Astrocyte of the spinal cord (primary cell): ENCODE data around the gene CRISPLD2.

Source experiments
- DNase-seq: peaks from one replicate; pipeline ENCODE4 v3.0.0; 2011; ENCODE audit warnings: low read depth, low spot score
- H3K4me3 ChIP-seq: 2 replicates; pipeline ENCODE4 v1.5.1; 2011; ENCODE audit warnings: low read depth, mild to moderate bottlenecking, low read length, moderate library complexity
- CTCF ChIP-seq: IDR thresholded peaks from 2 replicates; pipeline ENCODE4 v1.5.1; 2012; ENCODE audit warnings: low read depth, mild to moderate bottlenecking, low read length, inconsistent platforms
- in situ Hi-C: cut with HindIII; loops from 2 replicates; pipeline ENCODE4 v1.10.0; 2017; ENCODE audit warnings: low sequenced_read_pairs

Gene CRISPLD2

GRCh38 chr16:84886497-84887090 is 66.8 kb downstream of the CRISPLD2 start:
- no peak overlapping the region for H3K4me3 ChIP-seq
- no peak for TF ChIP-seq CTCF
- in situ Hi-C loops: no loop called here
- no peak for DNase-seq

GRCh38 chr16:84887207-84887606 is 67.4 kb downstream of the CRISPLD2 start:
- TF ChIP-seq CTCF: no peak
- in situ Hi-C loops: no loop called here
- no peak for DNase-seq
- no peak overlapping the region for H3K4me3 ChIP-seq

GRCh38 chr16:84888450-84888849 is 68.7 kb downstream of the CRISPLD2 start:
- TF ChIP-seq CTCF: no peak
- in situ Hi-C loops: no loop called here
- H3K4me3 ChIP-seq: no peak overlapping the region
- no peak for DNase-seq

- DNase-seq: no peak
- H3K4me3 ChIP-seq: no peak overlapping the region
- in situ Hi-C loops: no loop called here
- no peak for TF ChIP-seq CTCF
Measured at GRCh38 chr16:84889066-84889465, 69.3 kb downstream of the CRISPLD2 start.

GRCh38 chr16:84890427-84890826 is 70.6 kb downstream of the CRISPLD2 start:
- in situ Hi-C loops: no loop called here
- TF ChIP-seq CTCF: no peak
- no peak for DNase-seq

GRCh38 chr16:84891149-84891795 is 71.5 kb downstream of the CRISPLD2 start:
- no peak for DNase-seq
- in situ Hi-C loops: no loop called here
- no peak overlapping the region for H3K4me3 ChIP-seq
- TF ChIP-seq CTCF: no peak

More at GRCh38 chr16:84890427-84890826, 70.6 kb downstream of the CRISPLD2 start:
- H3K4me3 ChIP-seq: no peak overlapping the region
